Tibial artery (tissue), 4 donors: ENCODE measurements around the gene FBN1.

Experiments
- DNase-seq, 2 donors: peaks; one replicate each; pipeline ENCODE4 v3.0.0-alpha.2; 2019
- H3K27ac ChIP-seq, 2 donors: fragments of 200-600 bp; sonication (generic) in 1 of 2; 1 replicate in 1 of 2; 2 replicates in 1 of 2; pipeline ENCODE4 v1.5.1; 2018 to 2019; ENCODE audit warnings: mild to moderate bottlenecking in 1 of 2
- H3K27me3 ChIP-seq, 2 donors: fragments of 200-600 bp; sonication (generic) in 1 of 2; one replicate each; pipeline versions ENCODE4 v1.5.1 to v1.6.0; 2016 to 2019
- H3K36me3 ChIP-seq, 3 donors: fragments of 200-600 bp; sonication (generic) in 2 of 3; one replicate each; pipeline ENCODE4 v1.5.1; 2016 to 2019; ENCODE audit warnings: mild to moderate bottlenecking in 2 of 3
- H3K4me1 ChIP-seq, 4 donors: fragments of 200-600 bp; sonication (generic) in 2 of 4; 1 replicate in 3 of 4; 2 replicates in 1 of 4; pipeline ENCODE4 v1.5.1; 2016 to 2019
- H3K4me3 ChIP-seq, 2 donors: fragments of 200-600 bp; sonication (generic) in 1 of 2; 1 replicate in 1 of 2; 2 replicates in 1 of 2; pipeline ENCODE4 v1.5.1; 2018 to 2019; ENCODE audit warnings: mild to moderate bottlenecking in 2 of 2
- H3K9me3 ChIP-seq, 3 donors: fragments of 200-600 bp; sonication (generic) in 1 of 3; one replicate each; pipeline ENCODE4 v1.5.1; 2016 to 2019
- CTCF ChIP-seq, 2 experiments: fragments of 200-600 bp in 1 of 2; fragments of 450-650 bp in 1 of 2; IDR thresholded peaks; one replicate each; pipeline ENCODE4 v1.5.1; 2017 to 2019; ENCODE audit warnings: antibody characterized with exemption in 2 of 2, mild to moderate bottlenecking in 1 of 2, moderate library complexity in 1 of 2
- intact Hi-C: fragments of 100-400 bp; cut with DNase I; formaldehyde crosslinking; loops from one replicate; pipeline ENCODE4 v1.15.0; 2023; ENCODE audit warnings: low total_unique reads

FBN1 gene

DNA sequence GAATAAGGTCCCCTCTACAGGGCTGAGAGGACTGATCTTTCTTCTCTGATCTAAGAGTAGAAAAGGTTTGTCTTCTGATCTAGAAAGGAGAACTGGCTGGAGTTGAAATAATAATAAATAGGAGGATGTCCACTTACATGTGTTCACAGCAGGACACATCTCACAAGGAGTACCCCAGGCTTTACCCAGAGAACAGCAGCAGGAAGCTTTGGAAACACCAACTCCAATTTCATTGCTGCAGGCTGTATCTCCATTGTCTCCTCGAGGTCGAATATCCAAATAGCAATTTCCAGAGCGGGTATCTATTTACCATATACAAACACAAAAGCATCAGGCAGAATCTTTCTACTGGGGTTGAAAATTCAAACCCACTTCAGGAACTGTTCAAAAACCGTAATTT is 177.7 kb downstream of the FBN1 start:
- peaks cover 91 to 97% (median 96%) of the 10 kb centered on the region in 3 donors for H3K36me3 ChIP-seq
- no peak for DNase-seq

GRCh38 chr15:48466820-48467219 is 178.7 kb downstream of the FBN1 start:
- H3K27me3 ChIP-seq, result no peaks in the 10 kb centered on the region

More for the DNA sequence above, 177.7 kb downstream of the FBN1 start:
- no peak for TF ChIP-seq CTCF (IDR thresholded peaks at IDR 0.05)
- Histone ChIP-seq H3K4me1 (no peaks in the 10 kb centered on the region), H3K27me3 (no peaks in the 10 kb centered on the region), H3K27ac (no peak overlapping the region), H3K9me3 (no peaks in the 10 kb centered on the region), H3K4me3 (no peak overlapping the region)
- intact Hi-C loops, result no loop called here

DNA sequence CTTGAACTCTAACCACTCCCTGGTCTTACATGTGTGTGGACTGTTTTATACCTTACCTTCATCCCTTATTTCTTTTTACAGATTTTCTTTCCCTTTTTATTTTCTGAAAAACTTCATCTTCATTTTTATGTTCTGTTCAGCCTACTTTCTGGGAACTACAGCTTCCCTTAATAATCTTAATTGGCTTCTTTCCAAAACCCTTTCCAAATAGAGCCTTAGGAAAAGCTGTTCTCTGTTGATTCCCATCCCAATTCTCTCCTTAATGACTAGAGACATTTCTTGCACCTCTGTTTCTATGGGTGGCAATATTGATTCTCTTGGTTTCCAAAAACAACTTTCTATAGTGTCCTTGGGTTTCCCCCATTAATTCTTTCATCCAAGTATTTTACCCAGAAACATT is 179.4 kb downstream of the FBN1 start:
- Histone ChIP-seq H3K4me1 (no peaks in the 10 kb centered on the region), H3K36me3 (peaks cover 93 to 96% (median 96%) of the 10 kb centered on the region in 3 donors), H3K27ac (no peak overlapping the region), H3K27me3 (no peaks in the 10 kb centered on the region), H3K9me3 (no peaks in the 10 kb centered on the region), H3K4me3 (no peak overlapping the region)
- intact Hi-C loops, result no loop called here
- no peak for DNase-seq
- TF ChIP-seq CTCF (IDR thresholded peaks at IDR 0.05), result no peak

More at GRCh38 chr15:48466820-48467219, 178.7 kb downstream of the FBN1 start:
- intact Hi-C loops, result no loop called here
- no peak for DNase-seq
- no peaks in the 10 kb centered on the region for H3K9me3 ChIP-seq
- peaks cover 91 to 96% (median 96%) of the 10 kb centered on the region in 3 donors for H3K36me3 ChIP-seq
- H3K27ac ChIP-seq, result no peak overlapping the region
- no peak overlapping the region for H3K4me3 ChIP-seq
- H3K4me1 ChIP-seq, result no peaks in the 10 kb centered on the region
- no peak for TF ChIP-seq CTCF (IDR thresholded peaks at IDR 0.05)

DNA sequence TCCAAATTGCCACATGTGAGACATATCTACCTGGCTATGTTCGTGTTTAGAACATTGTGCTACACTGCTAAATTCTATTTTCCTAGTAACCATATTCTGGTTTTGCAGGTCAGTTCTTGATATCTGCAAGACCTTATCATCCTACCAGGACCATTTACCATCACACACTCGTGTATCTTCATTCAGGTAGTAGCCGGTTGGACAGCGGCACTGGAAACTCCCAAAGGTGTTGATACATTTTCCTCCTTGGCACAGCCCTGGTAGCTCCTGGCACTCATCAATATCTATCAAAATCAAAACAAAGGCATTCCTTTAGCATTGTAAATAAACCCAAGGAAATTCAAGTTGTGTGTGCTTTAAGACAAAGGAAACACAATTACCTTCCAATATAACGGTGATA is 180.1 kb downstream of the FBN1 start:
- intact Hi-C loops, result no loop called here
- Histone ChIP-seq H3K9me3 (no peaks in the 10 kb centered on the region), H3K27ac (no peak overlapping the region), H3K4me1 (peaks cover 0 to 1% (median 0%) of the 10 kb centered on the region in 4 donors), H3K27me3 (no peaks in the 10 kb centered on the region), H3K4me3 (no peak overlapping the region), H3K36me3 (peaks cover 90 to 93% (median 93%) of the 10 kb centered on the region in 3 donors)
- TF ChIP-seq CTCF (IDR thresholded peaks at IDR 0.05), result no peak
- no peak for DNase-seq

- peaks cover 0 to 18% (median 0%) of the 10 kb centered on the region in 4 donors for H3K4me1 ChIP-seq
- peaks cover 73 to 90% (median 87%) of the 10 kb centered on the region in 3 donors for H3K36me3 ChIP-seq
- intact Hi-C loops, result no loop called here
Observed at GRCh38 chr15:48463366-48463880, 182.1 kb downstream of the FBN1 start.

More at GRCh38 chr15:48463366-48463880, 182.1 kb downstream of the FBN1 start:
- no peak overlapping the region for H3K4me3 ChIP-seq
- H3K27ac ChIP-seq, result no peak overlapping the region
- no peak for TF ChIP-seq CTCF (IDR thresholded peaks at IDR 0.05)
- DNase-seq, result no peak
- H3K9me3 ChIP-seq, result no peaks in the 10 kb centered on the region
- H3K27me3 ChIP-seq, result no peaks in the 10 kb centered on the region
